ENCODE data around the gene OR2AK2. TPM values are rescaled to one million over a fixed set of nuclear protein-coding genes. Genes with fewer than 3 reads are reported as not detected.

Gene OR2AK2
- total and polyA plus RNA-seq, 2 of the 8 experiments (the other 6 are each of a cell fraction or from before 2014, with no cell fraction given): not detected

GRCh38 chr1:247919952-247920351 is 45.1 kb upstream of the OR2AK2 start, which contains the start of gene OR2T8:
TSS of gene OR2T8 (plus strand) at chr1:247920252. CDS start at chr1:247921018, 766 bp downstream.
- Histone ChIP-seq H4K91ac (replicated peaks; ENCODE audit: insufficient read length, low read length) (no peak within 1 kb of the TSS), H3K4me3 (ENCODE audit: extremely low read depth in 1 of 4, insufficient read depth in 2 of 4, low read depth in 3 of 4, low read length in 4 of 4) (no peak within 1 kb of the TSS), H3K36me3 (ENCODE audit: control insufficient read depth in 2 of 4, insufficient read depth in 4 of 4, low read length in 3 of 4) (no peaks in the 10 kb centered on the region; a peak in 1 of 8 replicates), H3K4ac (replicated peaks; ENCODE audit: insufficient read length, low read depth, low read length) (no peak within 1 kb of the TSS), H2BK15ac (ENCODE audit: low read length) (no peak within 1 kb of the TSS), H2BK12ac (ENCODE audit: low read depth, low read length) (no peak within 1 kb of the TSS), H2BK20ac (ENCODE audit: low read length) (no peak within 1 kb of the TSS), H3K18ac (ENCODE audit: extremely low read depth, low read length) (no peak within 1 kb of the TSS), H4K20me1 (replicated peaks in 1 of 2; ENCODE audit: control insufficient read depth in 1 of 2, insufficient read depth in 2 of 2, low read length in 2 of 2) (no peaks in the 10 kb centered on the region), H3K9me3 (ENCODE audit: insufficient read depth in 2 of 2, low read depth in 1 of 2, low read length in 1 of 2) (peaks cover 40 to 51% of the 10 kb centered on the region in 2 experiments), H4K5ac (ENCODE audit: insufficient read length, low read depth, low read length) (no peak within 1 kb of the TSS), H3K14ac (ENCODE audit: insufficient read length) (no peak within 1 kb of the TSS), H2BK5ac (ENCODE audit: low read depth, low read length) (no peak within 1 kb of the TSS), H3K27me3 (replicated peaks in 1 of 4; ENCODE audit: control insufficient read depth in 3 of 4, extremely low read depth in 1 of 4, insufficient read depth in 3 of 4, low read length in 3 of 4) (no peaks in the 10 kb centered on the region), H3K4me2 (ENCODE audit: insufficient read depth in 1 of 2, low read depth in 2 of 2, low read length in 2 of 2) (no peak within 1 kb of the TSS), H3K23me2 (ENCODE audit: low read depth, low read length) (no peaks in the 10 kb centered on the region), H4K8ac (ENCODE audit: extremely low read depth, insufficient read depth, low read length) (no peak within 1 kb of the TSS), H3K4me1 (replicated peaks in 1 of 4; ENCODE audit: control insufficient read depth in 3 of 4, insufficient read depth in 4 of 4, low read length in 3 of 4) (no peaks in the 10 kb centered on the region), H2AK5ac (ENCODE audit: low read depth, low read length) (no peak within 1 kb of the TSS), H3K27ac (ENCODE audit: low read depth, low read length) (no peak within 1 kb of the TSS), H3K23ac (ENCODE audit: insufficient read length) (no peak within 1 kb of the TSS), H3K9ac (replicated peaks in 1 of 4; ENCODE audit: extremely low read depth in 1 of 4, low read depth in 3 of 4, low read length in 3 of 4) (no peak within 1 kb of the TSS), H2AFZ (ENCODE audit: low read length) (no peak within 1 kb of the TSS), H2BK120ac (replicated peaks; ENCODE audit: low read depth, low read length) (no peak within 1 kb of the TSS), H3K79me1 (ENCODE audit: low read depth, low read length) (no peaks in the 10 kb centered on the region), H3K79me2 (ENCODE audit: control insufficient read depth in 1 of 2, insufficient read depth in 2 of 2, low read length in 2 of 2) (no peaks in the 10 kb centered on the region), H3K56ac (replicated peaks; ENCODE audit: insufficient read length, low read depth, low read length) (no peak within 1 kb of the TSS)
- CTCF ChIA-PET (ENCODE audit: partially characterized antibody): no interaction called here
- POLR2A ChIA-PET (ENCODE audit: partially characterized antibody): no interaction called here
- FAIRE-seq (no peak), DNase-seq (ENCODE audit: low read depth in 1 of 2, low spot score in 2 of 2) (no peak)
- whole genome bisulfite sequencing, 2 experiments (ENCODE audit: extremely low coverage in 1 of 2, insufficient coverage in 1 of 2, insufficient read length in 1 of 2, insufficient replicate concordance in 2 of 2, low coverage in 1 of 2, low lambda C conversion rate in 2 of 2, missing lambda C conversion rate in 1 of 2): 75% methylated on average over 2 of the region's 2 CpGs; no CpG with 5 or more reads in 1 of the 2 experiments
- TF ChIP-seq BCL11A (IDR thresholded peaks at IDR 0.05; ENCODE audit: low read depth in 2 of 2, low read length in 2 of 2) (no peak), ASH2L (IDR thresholded peaks at IDR 0.05; ENCODE audit: low read length) (no peak), EZH2 (IDR thresholded peaks at IDR 0.05; ENCODE audit: low read depth, low read length, severe bottlenecking) (no peak), SIX5 (IDR thresholded peaks at IDR 0.05; ENCODE audit: low read depth, low read length) (no peak), KDM1A (IDR thresholded peaks at IDR 0.05; ENCODE audit: borderline replicate concordance, low read length) (no peak), TAF1 (IDR thresholded peaks at IDR 0.05; ENCODE audit: low read depth, low read length) (no peak), SRF (IDR thresholded peaks at IDR 0.05; ENCODE audit: low read depth, low read length) (no peak), GTF2F1 (IDR thresholded peaks at IDR 0.05; ENCODE audit: borderline replicate concordance, low read depth, low read length) (no peak), TAF7 (optimal IDR thresholded peaks at IDR 0.05; ENCODE audit: borderline replicate concordance, low read depth, low read length) (no peak), E2F6 (IDR thresholded peaks at IDR 0.05) (no peak), HDAC6 (IDR thresholded peaks at IDR 0.05; ENCODE audit: low read depth, low read length) (no peak), SUZ12 (IDR thresholded peaks at IDR 0.05; ENCODE audit: low read length) (no peak), ZNF274 (IDR thresholded peaks at IDR 0.05; ENCODE audit: borderline replicate concordance, extremely low read depth, low read length) (no peak), MAFK (IDR thresholded peaks at IDR 0.05; ENCODE audit: low read depth, low read length) (no peak), BACH1 (IDR thresholded peaks at IDR 0.05; ENCODE audit: low read length) (no peak), TEAD4 (IDR thresholded peaks at IDR 0.05; ENCODE audit: low read depth, low read length) (no peak)
